Right ventricle myocardium inferior (tissue), 1 donor: ENCODE data around the gene PTGIS. TPM values are rescaled to one million over a fixed set of nuclear protein-coding genes. Genes with fewer than 3 reads are reported as not detected.

Experiments used
- ATAC-seq: fragments of 200-7000 bp; cut with Tn5 transposase; one replicate; pipeline ENCODE4 v1.9.1; 2020; ENCODE audit warnings: mild to moderate bottlenecking, moderate library complexity
- DNase-seq: peaks from one replicate; pipeline ENCODE4 v3.0.0; 2021; ENCODE audit errors: missing footprints
- intact Hi-C: fragments of 100-400 bp; cut with DNase I; formaldehyde crosslinking; loops from one replicate; pipeline ENCODE4 v1.11.0; 2022
- total RNA-seq: library from RNA; stranded (reverse); fragmentation: NEBNext Ultra II Directional; extraction: Animal tissue kit (Norgen Biotek cat#: 25700); gene quantifications from one replicate; pipeline ENCODE4 v1.2.1, GENCODE V29; 2021
- donor health status: DM: no; HTN: yes; CAD: no; lungs with severe emphysema.

PTGIS gene
- total RNA-seq, 1 donor from 2014 or later = 24.2 TPM

DNA sequence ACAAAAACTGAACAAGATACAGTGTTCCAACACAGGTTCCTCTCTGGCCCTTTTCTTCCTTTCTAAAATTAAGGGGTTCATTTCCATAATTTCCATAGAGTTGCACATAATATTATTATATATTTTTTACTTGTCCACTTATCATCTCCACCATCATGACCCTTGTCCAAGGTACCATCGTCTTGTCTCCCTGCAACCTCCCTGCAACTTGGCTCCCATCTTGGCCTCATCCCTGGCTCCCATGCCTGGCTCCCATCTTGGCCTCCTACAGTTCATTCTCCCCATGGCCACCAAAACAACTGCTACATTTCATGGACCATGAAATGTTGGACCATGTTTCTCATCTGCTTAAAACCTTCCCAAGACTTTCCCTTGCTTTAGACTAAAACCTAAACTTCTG, 82.4 kb downstream of the PTGIS start:
- no peak for DNase-seq
- intact Hi-C loops = no loop called here
- ATAC-seq = no peak

DNA sequence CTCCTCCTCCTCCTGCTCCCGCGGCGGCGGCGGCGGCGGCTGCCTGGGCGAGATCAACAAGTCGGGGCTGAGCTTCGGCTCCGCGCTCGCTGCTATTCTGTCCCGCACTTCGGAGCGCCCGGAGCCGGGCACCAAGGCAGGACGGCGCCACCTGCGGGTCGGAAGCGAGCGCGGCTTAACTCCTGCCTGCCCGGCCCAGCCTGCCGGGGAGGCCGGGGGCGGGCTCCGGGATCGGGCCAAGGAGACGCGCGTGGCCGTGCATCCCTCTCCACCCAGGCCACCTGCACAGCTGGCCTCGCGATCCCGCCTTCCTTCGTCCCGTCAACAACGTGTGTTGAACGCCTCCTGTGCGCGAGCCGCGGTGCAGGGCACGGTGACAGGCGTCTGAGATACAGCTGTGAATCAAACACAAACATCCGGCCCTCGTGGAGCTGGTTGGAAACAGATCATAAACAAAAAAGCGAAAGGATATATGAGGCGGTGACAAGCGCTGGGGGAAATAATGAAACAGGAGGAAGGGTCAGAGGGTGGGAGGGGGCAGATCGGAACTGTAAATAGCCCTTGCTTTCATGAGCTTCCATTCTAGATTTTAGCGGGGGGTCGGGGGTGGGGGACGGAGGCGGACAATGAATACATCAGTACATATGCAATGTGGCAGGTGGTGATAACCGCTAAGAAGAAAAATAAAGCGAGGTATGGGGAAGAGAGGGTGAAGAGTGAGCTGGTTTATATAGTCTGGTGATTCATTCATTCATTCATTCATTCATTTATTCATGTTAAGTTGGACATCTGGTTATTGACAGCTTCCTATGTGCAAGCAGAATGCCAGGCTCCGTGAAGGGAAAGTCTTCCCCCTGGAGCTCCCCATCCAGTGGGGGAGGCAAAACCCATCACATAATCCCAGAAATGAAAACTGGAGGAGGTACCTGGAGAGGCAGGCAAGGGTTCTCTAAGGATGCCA, 83.5 kb downstream of the PTGIS start:
- intact Hi-C loops = loop anchor here (1.0 kb wide), 2 partner anchors 100 to 150 kb away; no protein-coding TSS in a partner anchor
- DNase-seq (peak; percentile 89), ATAC-seq (peak; percentile 87)

DNA sequence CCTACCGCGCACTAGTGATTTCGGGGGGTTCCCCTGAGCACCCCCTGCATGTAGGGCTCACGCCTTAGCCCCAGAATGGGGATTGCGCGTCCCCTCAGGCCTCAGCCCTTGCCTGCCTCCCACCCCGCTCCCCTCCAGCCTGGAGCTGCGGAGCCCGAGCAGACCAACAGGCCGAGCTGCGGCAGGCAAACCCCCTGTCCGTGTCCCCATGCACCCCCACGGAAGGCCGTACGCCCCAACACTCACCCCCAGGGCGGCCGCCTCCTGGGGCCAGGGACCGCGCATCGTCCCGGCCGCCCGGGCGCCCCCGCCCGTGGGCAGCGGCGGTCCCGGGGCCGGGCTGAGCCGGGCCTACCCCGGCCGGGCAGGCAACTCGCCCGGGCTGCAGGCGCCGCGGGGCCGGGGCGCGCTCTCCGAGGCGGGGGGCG, 84.2 kb downstream of the PTGIS start:
- intact Hi-C loops = loop anchor here (1.0 kb wide), 2 partner anchors 99 to 149 kb away; no protein-coding TSS in a partner anchor
- DNase-seq (no peak), ATAC-seq (no peak)

DNA sequence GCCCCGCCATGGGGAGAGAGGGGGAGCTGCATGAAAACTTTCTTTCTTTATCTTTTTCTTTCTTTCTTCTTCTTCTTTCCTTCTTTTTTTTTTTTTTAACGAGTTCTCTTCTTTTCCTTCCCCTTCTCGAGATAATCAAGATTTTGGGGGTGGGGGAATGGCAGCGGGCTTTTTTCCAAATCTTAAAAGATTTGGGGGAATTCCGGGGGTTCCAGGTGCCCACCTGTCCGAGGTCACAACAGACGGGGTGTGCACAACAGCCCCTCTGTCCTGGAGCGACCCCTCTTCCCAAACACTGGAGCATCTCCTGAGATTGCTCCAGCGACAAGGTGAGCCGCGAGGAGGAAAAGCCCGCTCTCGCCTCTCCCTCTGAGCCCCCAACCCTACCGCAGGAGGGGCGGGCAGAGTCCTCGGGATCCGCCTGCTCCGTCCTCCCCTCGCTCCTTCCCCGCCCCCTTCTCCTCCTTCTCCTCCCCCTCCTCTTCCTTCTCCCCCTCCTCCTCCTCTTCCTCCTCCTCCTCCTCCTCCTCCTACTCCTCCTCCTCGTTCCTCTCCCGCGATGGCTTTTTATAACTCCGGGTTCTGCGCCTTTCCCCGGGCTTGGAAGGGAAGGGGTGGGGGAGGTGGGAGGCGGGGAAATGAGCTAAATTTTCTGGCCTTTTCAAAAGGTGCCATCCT, 84.8 kb downstream of the PTGIS start:
- no peak for DNase-seq
- intact Hi-C loops = no loop called here
- ATAC-seq = no peak

DNA sequence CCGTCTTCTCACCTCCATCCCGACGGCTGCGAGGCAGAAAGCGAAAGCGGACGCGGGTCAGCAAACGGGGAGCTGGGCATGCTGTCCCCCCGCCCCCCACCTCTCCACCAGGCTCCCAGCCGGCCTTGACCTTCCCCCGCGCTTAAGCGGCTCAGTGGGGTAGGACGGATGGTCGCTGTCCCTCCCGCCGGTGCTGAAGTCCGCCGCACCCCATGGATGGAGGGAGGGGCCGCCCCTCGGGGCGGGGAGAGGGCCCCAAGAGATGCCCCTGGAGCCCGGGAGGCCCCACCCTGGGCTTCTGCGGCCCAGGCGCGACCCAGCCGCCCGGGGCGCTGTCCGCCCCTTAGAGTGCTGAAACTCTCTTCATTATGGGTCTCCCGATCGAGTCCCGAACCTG, 85.3 kb downstream of the PTGIS start, which contains the start of gene KCNB1:
TSS of gene KCNB1 (minus strand) at position 48 of the 397 bp plus-strand sequence. CDS start 188 bp downstream, outside the sequence.
- ATAC-seq (peak; percentile 37), DNase-seq (peak; percentile 69)
- intact Hi-C loops = no loop called here

DNA sequence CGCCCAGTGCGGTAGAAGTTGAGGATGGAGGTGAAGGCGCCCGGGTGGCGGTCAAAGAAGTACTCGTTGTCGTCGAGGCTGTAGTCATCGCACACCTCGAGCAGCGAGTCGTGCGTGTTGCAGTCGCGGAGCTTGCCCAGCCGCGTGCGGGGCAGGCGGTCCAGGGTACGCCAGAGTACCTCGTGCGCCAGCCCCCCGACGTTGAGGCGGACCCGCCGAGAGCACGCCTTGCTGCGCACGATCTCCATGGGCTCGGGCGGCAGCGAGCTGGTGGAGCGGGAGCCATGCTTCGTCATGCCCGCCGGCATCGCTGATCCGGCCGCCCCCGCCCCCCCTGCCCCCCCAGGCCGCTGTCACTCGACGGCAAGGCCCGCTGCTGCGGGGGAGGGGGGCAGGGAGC, 85.8 kb downstream of the PTGIS start:
- DNase-seq = no peak
- intact Hi-C loops = no loop called here

DNA sequence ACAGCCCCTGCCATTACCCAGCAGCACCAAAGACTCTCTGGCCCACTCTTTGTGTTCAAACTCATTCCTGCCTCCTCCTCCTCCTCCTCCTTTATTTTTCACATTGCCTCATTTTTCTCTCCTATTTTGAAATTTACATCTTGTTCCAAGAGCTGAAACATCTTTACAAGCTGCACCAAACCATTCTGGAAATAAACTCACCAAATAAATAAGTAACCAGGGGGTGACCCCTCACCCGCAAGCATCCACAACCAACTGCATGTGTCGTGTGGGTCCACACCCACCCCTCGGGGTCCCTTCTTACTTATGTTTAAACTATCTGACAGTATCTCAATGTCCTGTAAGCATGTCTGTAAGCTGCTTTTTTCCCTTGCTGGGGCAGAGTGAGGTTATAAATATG, 86.8 kb downstream of the PTGIS start:
- no peak for DNase-seq
- intact Hi-C loops = no loop called here
- ATAC-seq = no peak

More for the DNA sequence above, 85.8 kb downstream of the PTGIS start:
- no peak for ATAC-seq

DNA sequence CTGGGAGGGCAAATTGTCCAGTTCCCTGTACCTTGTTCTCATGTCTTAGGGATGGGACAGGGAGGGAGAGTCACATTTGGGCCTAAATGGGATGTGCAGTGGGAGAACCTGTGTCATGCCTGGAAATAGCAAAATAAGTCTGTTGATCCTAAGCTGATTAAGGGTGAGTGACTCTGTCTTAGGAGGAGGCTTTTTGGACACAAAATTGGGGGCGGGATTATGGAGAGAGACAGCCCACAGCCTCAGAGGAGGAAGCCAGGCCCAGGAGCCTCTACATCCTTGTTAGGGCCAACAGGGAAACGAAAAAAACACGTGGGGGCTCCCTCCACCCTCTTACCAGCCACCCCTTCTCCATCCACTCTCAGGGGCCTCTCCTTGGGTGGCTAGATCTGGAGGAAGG, 87.7 kb downstream of the PTGIS start:
- ATAC-seq (no peak), DNase-seq (no peak)
- intact Hi-C loops = no loop called here

DNA sequence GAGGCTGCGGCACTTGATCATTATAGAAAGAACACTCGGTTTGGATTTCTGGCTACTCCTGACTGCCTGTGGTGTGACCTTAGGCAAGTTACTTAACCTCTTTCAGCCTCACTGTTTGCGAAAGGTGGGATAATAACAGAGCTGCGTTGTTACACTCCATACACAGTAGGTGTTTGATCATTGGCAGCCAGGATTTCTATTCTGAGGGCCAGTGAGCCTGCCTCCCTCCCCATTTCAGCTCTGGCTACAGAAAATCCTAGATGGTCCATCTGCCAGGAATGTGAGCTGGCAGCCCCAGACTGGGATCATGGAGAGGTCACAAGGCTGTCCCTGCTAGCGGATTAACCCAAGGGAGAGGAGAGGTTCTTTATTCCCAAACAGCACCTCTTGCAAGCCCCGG, 88.2 kb downstream of the PTGIS start:
- intact Hi-C loops = no loop called here
- ATAC-seq (no peak), DNase-seq (no peak)

DNA sequence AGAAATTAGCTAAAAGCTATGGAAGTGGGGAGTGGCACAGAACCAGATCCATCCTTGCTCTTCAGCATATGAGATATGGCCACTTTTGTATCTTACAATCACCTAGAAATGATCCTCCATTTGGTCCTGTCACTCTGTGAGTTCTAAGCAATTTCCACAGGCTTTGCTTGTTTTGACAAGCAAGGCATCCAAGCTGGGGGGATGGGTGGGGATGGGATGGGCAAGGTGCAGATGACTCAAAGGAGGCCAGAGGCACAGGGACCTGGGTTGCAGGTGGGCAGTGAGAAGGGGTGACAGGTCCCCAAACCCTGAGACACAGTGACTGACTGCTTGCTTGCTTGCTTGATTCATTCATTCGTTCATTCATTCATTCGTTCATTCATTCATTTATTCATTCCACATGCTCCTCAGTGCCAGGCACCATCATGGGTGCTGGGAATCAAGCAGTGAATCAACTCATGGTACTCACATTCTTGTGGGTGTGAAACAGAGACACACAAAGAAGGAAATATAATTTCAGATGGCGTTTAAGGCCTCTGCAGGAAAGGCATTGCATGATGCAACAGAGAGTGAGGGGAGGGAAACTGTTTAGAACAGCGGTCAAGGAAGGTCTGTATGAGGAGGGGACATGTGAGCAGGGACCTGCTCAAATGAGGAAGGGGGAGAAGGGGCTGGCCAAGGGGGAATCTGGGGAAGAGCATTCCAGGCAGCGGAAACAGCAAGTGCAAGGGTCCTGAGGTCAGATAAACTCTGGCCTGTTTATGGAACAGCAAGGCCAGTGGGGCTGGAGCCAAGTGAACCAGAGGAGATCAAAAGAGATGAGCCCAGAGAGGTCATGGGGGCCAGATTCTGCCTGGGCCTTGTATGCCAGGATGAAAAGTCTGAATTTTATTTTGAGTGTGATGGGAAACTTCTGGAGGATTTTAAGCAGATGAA, 88.9 kb downstream of the PTGIS start:
- DNase-seq = no peak
- intact Hi-C loops = no loop called here
- ATAC-seq = no peak

DNA sequence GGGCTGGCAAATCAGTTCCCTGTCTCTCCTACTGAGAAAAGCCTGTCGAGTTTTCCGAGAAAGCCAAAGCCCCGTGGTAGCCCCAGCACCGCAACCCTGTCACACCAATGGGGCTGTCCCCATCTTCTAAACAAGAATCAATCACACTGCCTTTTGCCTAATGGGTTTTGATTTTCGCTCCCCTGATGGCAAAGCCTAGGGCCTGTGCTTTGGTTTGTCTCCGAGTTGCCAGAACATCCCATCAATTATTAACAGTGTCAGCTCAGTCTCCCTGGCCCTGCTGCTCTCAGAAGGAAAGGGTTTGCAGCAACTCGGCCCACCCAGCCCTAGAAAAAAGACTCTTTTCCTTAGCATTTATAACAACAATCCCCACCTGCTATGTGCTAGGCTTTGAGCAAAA, 89.7 kb downstream of the PTGIS start:
- DNase-seq (no peak), ATAC-seq (no peak)
- intact Hi-C loops = no loop called here

DNA sequence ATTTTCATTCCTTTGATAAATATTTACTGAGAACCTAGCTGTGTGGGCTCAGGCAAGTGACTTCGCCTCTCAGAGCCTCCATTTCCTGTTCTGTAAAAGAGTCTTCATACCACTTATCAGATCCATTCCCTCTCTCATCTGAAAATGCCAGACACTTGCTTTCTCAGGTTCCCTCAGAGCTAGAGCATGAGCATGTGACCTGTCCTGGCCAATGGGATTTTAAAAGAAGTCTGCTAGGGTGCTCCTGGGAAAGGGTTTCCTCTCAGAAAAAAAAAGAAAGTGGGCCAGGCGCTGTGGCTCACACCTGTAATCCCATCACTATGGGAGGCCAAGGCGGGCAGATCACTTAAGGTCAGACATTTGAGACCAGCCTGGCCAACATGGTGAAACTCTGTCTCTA, 90.7 kb downstream of the PTGIS start:
- DNase-seq = no peak
- no peak for ATAC-seq
- intact Hi-C loops = no loop called here

DNA sequence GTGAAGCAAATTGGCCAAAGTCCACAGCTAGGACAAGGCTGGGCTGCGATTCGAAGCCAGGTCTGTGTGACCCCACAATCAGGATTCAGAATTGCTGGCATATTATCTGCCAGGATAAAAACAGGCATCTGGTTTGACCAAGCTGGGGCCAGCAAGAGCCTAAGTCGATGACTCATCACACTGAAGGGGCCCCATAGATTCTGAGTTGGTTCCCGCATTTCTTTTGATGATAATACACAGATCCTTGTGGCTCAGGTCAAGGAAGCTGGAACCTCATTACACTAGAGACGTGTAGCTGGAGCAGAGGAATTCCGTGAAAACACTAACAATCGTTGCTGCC, 92.0 kb downstream of the PTGIS start:
- DNase-seq = no peak
- no peak for ATAC-seq
- intact Hi-C loops = no loop called here

DNA sequence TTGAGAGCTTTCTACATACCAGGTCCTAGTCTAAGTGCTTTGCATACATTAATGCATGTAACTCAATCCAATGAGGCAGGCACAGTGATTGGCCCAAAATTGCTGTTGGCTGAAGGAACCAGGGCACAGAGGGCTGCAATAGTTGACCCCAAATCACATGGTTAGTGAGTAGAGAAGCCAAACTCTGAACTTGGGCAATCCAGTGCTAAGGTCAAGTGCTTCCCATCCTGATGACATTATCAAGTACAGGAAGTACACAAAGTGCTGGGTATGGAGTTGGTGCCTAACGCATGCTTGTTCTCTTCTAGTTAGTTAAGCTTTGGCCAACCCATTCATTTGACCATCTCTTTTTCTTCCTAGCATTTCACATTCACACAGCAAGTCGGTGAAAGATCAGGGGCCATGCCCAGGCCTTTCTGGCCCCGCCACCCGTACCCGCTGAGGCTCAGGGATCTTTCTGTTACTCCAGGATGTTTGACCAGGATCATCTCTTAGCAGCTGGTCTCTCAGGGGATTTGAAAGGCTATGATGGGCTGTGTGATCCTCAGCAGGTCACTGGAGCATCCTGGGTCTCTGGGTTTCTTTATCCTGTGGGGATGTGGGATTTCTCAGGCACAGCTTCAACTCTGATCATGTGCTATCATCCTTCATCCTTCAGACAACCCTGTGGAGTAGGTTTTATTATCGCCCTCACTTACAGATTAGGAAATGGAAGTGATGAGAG, 92.5 kb downstream of the PTGIS start:
- intact Hi-C loops = no loop called here
- no peak for DNase-seq
- ATAC-seq = no peak

DNA sequence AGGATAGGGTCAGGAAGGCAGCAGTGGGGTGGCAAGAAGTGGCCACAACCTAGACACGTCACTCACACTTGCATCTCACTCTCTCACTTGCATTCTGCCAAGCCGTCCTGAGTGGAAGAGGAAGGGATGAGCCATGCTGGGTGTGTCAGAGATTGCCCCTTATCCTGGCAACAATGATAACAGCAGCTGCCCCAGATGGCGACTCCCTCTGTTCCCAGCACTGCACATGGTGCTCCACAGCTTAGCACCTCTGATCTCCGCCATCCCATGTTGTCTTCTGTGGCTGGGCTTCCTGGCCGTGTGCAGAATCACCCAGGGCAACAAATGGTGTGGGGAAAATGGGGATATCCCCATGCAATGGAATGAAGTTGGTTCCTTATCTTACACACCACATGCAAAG, 96.5 kb downstream of the PTGIS start:
- DNase-seq = no peak
- intact Hi-C loops = no loop called here
- no peak for ATAC-seq

DNA sequence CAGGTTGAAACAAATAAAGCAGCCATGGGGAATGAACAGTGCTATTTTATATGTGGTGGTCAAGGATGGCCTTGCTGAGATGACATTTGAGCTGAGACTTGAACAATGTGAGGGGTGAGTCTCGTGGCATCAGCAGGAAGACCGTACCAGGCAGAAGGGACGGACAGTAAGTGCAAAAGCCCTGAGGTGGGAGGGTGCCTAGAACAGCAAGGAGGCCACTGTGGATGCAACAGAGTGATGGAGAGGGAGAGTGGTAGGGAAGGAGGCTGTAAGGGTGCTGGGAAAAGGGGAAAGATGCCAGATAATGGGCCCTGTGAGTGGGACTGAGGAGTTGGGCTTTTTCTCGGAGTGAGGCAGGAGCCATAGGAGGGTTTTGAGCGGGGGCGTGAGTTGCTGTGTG, 97.0 kb downstream of the PTGIS start:
- intact Hi-C loops = no loop called here
- DNase-seq = no peak
- no peak for ATAC-seq

DNA sequence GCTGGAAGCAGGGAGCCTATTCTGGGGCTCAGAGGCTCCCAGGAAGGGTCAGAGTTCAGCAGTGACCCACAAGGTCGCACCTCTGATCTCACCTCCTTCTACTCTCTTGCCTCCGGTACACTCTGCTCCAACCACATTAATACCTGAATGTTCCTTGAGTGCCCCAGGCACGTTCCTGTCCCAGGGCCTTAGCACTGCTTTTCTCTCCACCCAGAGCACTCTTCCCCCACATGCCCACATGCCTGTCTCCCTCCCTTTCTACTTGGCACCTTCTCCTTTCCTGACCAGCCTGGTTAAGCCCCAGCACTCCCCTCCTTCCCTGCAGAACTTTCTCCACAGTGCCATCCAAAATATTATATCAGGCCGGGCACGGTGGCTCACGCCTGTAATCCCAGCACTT, 98.9 kb downstream of the PTGIS start:
- intact Hi-C loops = no loop called here
- ATAC-seq (no peak), DNase-seq (no peak)

DNA sequence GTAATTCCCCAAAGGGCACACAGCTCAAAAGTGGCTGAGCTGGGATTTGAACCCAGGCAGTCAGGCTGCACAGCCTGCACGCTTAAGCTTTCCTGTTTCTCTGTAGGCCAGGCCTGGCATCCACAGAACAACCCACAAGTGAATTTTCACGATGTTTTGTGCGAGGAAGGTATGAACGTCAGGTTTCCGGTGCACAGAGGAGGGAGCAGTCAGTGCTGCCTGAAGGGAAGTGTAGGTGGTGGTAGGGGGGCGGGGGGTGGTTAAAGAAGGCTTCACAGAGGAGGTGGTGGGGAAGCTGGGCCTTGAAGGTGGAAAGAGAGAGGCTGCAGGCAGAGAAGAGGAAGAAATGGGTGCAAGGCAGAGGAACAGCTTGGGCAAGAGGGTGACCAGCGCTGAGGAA, 99.5 kb downstream of the PTGIS start:
- DNase-seq (no peak), ATAC-seq (no peak)
- intact Hi-C loops = no loop called here
